ENCODE measurements around the gene FAM83F.

Gene FAM83F

DNA sequence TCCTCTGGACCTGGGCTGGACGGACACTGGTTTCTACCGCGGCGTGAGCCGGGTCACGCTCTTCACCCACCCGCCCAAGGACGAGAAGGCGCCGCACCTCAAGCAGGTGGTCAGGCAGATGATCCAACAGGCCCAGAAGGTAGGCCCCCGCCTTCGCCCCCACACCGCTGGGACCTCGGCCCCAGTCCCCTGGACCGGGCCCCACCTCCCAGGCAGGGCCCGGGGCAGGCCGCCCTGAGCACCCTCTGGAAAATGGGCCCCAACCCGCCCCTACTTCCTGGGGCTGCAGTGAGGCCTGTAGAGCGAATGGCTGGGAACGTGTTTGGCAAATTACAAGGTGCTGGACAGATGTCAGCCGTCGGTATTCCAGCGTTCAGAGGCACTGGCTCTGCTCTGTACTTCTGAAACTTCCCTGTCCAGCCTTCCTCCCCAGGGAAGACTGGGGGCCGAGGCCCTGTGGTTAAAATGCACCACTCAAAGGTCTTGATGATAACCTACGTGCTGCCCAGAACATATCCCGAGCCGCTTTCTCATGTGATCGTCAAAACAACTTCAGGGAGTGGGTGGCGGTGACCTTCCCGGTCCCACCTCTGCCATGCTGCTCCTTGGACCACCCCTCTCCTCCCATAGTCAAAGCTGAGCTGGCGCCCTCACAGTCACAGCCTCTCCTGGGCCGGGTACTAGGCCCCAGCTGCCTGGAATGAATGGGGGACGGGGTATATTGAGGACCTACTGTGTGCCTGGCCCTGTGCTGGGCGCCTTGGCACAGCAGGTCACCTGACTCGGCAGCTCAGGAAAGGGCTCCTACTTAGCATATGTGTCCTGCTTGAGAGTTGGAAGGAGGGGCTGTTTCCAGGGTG lies 869 bp downstream of the FAM83F start:
- no peak for DNase-seq

GRCh38 chr22:39996732-39997131 lies 2.0 kb downstream of the FAM83F start:
- DNase-seq, result no peak

GRCh38 chr22:39997421-39997820 lies 2.7 kb downstream of the FAM83F start:
- no peak for DNase-seq

DNA sequence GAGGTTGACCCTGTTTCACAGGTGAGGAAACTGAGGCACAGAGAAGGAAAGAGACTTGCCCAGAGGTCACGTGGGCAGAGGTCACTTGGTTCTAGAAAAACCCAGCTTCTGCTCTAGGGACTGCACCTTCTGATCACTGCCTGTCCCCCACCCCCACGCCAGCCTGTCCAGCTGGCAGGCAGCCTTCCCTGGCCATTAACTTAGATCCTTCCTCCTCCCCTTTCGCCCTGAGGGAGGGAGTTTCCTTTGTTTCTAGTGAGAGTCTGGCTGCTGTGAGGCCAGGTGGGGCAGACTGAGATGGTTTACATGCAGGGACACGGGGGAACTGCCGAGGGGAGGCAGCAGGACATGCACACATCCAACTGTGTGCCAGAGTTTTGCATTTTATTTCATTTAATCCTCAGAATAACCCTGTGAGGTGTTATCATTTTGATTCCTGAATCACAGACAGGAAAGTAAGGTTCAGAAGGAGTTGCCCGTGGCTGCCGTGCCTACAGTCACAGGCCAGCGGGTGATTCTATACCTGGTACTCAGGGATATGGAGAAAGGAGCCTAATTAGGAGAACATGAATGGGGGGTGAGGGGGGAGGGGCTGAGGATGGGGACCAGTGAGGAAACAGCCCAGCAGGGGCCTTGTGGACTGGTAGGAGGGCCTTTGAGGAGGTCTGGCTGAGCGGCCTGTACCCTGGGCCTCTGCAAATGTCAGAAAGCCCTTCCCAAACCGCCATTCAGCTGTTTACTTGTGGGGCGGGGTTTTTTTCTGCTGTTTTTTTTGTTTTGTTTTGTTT lies 3.4 kb downstream of the FAM83F start:
- no peak for DNase-seq

- DNase-seq, result no peak
Measured at GRCh38 chr22:39999144-39999757, 4.5 kb downstream of the FAM83F start.

GRCh38 chr22:40000171-40000570 lies 5.4 kb downstream of the FAM83F start:
- DNase-seq, result no peak

DNA sequence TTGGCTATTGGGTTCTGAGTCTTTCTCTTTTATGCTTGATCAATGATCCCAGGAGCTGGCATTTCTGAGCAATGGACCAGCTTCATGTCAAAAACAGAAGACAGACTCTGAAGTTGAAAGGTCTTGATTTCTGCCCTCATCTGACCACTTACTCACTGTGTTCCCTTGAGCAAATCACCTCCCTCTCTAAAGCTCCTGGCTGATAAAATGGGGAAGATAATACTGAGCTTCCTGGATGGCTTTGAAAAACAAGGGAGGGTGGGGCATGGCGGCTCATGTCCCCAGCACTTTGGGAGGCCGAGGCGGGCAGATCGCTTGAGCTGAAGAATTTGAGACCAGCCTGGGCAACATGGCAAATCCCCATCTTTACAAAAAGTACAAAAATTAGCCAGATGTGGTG lies 6.4 kb downstream of the FAM83F start:
- no peak for DNase-seq

GRCh38 chr22:40001800-40002577 lies 7.2 kb downstream of the FAM83F start:
- no peak for DNase-seq

DNA sequence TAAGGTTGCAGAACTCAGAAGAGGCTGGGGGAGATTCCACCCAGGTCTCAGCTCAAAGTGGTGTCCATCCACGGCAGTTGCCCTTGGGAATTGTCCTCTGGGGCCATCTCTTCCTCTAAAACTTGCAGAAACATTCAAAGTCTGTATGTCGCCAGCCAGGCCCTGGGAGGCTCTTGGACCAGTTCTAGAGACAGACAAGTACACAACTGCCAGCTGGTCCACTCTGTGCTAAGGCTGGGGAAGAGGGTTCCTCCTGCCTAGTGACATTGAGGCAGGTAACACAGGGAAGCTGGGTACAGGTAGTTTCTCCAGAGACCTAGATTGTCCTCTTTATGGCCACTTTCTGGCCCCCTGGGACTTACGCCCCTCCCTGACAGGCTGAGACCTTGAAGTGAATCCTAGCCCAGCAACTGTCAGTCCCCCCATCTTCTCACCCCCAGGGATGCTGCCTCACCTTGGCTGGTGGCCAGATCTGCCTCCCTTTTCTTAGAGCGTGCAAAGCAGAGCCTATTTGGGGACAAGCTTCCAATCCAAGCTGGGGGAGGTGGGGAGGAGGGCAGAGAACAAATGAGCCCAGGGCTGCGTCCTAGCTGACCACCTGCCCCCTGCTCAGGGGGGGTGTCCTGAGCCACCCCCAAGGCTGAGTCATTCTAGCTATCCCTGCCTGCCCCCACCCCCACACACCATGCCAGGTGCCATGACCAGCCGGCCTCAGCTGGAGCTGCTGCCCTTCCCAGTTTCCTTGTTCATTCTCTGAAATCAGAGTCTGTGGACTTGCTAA lies 8.4 kb downstream of the FAM83F start:
- no peak for DNase-seq

DNA sequence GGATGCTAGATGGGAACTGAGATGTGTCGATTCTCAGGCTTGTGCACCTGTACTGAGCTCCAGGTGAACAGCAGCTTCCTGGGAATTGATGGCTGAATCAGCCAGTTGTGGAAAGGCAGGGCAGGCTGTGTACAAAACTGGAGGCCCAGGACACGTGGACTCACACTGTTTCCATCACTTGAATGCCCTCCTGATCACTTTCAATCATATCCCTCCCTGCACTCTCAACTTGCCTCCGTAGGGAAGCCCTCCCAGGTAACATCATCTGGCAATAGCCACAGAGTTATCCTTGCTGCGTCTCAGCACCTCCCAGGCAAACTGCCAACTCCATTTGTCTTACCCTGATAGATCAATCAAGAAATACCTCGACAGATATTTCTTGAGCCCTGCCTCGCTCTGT lies 10.1 kb downstream of the FAM83F start:
- DNase-seq, result no peak

DNA sequence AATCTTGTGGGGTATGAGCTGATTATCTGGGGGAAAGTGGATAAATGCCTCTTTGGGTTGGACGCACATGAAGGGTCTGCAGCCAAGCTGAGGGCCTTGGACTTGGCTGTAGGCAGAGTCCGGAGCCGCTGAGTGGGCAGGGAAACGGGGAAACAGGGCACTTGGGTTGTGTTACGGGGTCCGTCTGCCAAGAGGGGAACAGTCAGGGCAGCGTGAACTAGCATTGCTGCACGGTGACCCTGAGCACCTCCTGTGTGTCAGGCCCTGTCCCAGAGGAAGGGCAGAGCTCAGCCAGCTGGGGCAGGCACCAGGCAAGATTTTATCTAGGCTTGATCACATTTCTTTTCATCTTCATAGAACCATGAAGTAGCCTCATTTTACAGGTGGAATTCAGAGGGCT lies 11.9 kb downstream of the FAM83F start:
- DNase-seq, result no peak

GRCh38 chr22:40007853-40008710 lies 13.3 kb downstream of the FAM83F start:
- no peak for DNase-seq

GRCh38 chr22:40008726-40009291 lies 14.1 kb downstream of the FAM83F start:
- no peak for DNase-seq

DNA sequence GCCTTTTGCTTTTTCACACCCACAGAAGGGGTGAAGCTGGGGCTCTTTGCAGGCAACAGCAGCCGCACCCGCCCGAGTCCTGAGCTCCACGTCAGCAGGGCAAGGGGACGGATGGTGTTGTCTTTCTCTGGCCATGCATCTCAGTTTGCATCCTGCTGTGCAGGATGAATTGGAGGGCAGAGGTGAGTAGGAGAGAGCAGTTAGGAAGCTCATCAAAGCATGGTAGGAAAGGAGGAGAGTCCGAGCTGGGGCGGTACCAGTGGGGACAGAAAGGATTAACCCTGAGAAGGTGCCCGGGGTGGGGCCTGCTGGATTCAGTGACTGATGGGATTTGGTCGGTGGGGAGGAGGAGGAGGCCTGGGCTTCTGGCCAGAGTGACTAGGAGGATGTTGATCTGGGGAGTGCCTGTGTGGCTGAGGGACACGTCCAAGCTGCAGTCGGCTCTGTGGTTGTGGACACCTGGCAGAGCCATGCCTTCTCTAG lies 14.6 kb downstream of the FAM83F start:
- no peak for DNase-seq

GRCh38 chr22:40009951-40010671 lies 15.4 kb downstream of the FAM83F start:
- no peak for DNase-seq

- no peak for DNase-seq
Measured at GRCh38 chr22:40010746-40011145, 16.0 kb downstream of the FAM83F start.

DNA sequence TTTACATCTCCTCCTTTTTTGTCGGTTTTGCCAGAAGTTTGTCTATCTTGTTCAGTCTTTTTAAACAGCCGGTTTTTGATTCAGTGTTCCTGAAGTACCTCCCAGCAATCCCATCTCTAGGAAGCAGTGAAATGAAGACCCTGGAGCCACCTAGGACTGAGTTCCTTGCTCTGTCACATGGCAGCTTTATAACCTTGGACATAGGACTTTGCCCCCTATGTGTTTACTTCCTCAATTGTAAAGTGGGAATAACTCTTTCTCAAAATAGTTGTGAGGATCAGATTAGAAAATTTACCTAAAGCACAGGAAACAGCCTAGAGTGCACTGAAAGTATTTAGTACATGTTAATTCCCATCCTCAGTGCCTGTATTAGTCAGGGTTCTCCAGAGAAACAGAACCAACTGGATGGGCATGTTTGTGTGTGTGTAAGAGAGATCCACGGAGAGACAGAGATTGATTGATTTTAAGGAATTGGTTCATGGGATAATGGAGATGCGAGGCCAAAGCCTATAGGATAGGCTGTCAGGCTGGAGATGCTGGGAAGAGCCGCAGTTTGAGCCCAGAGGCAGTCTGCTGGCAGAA lies 20.0 kb downstream of the FAM83F start:
- DNase-seq, result no peak

DNA sequence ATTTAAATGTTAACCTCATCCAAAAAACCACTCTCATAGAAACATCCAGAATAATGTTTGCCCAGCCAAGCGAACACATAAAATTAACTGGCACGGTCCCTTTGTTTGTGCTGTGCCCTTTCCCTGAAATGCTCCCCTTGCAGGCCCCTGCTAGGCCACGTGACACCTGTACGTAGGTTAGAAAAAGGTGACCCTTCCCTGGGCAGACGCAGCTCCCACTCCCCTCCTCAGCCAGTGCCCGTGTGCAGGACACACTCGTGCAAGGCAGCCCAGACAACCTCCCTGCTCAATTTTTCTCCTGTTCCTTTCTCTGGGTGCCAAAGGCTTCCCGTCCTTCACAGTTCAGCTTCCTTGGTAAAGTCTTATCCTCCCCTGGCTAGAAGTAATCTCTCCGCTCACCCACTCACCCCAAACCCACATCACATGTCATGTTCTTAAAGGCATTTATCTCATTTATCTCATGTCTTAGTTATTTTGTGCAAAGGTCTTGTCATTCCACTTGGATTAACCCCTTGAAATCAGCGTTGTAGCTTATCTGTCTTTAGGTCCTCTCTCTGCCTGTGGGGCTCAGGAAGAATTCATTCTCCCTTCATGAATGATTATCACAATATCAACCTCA lies 20.7 kb downstream of the FAM83F start:
- DNase-seq, result no peak

- no peak for DNase-seq
Measured at GRCh38 chr22:40018051-40018450, 23.3 kb downstream of the FAM83F start.
